Prostate gland (tissue), 2 donors: Measurements from ENCODE around the gene KLHL24.

Source experiments
- CTCF ChIP-seq, 4 experiments: fragments of 200-600 bp in 2 of 4; fragments of 450-650 bp in 2 of 4; sonication (generic) in 2 of 4; IDR thresholded peaks; 1 replicate in 3 of 4; 2 replicates in 1 of 4; pipeline ENCODE4 v1.5.1; 2016 to 2019; ENCODE audit warnings: antibody characterized with exemption in 4 of 4, mild to moderate bottlenecking in 2 of 4, moderate library complexity in 2 of 4
- POLR2A ChIP-seq: fragments of 450-650 bp; IDR thresholded peaks from one replicate; pipeline ENCODE4 v1.6.1; 2016; ENCODE audit warnings: antibody characterized with exemption, mild to moderate bottlenecking

- no peak for TF ChIP-seq CTCF (IDR thresholded peaks at IDR 0.05)
- TF ChIP-seq POLR2A: no peak
Measured at GRCh38 chr3:183590442-183590841, 45.0 kb upstream of the KLHL24 start.
